COLO829 (cell line): ENCODE results near the gene SPCS3.
A peak's percentile ranks its signal among the peaks of the same experiment; 100 is the strongest.
"Not testable (repeated sequence)": the region's sequence is repeated elsewhere in the genome, so short reads cannot be mapped to it uniquely, and the experiment has no call there.

Experiments
- DNase-seq: peaks from one replicate; pipeline ENCODE4 v3.0.0; 2012; ENCODE audit warnings: low spot score

SPCS3 gene

DNA sequence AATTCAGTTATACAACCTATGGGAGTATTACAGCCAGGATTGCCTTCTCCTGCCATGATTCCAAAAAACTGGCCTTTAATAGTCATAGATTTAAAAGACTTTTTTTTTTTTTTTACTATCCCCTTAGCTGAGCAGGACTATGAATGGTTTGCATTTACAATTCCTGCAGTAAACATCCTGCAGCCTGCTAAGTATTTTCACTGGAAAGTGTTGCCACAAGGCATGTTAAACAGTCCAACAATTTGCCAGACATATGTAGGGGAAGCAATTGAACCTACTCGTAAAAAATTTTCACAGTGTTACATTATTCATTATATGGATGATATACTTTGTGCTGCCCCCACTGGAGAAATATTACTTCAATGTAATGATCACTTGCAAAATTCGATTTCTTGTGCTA, 27.1 kb downstream of the SPCS3 start:
- DNase-seq, result not testable (repeated sequence)

DNA sequence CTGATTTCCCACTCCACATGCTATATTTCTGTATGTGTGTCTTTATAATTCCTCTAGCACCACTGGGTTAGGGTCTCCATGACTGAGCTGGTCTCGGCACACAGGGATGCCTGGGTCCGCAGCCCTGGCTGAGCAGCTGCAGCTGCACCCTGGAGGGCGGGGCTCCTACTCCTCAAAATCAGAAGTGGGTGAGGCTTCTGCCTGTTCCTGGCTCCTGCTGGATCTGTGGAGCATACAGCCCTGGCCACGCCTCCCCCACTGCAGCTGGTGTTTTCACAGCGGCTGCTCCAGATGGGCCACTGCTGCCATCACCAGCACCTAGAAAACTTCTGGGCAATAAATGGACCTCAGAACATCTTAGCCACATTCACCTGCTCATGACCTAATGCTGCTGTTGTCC, 30.9 kb downstream of the SPCS3 start:
- no peak for DNase-seq

- no peak for DNase-seq
These were observed 35.1 kb downstream of the SPCS3 start for GRCh38 chr4:176354884-176355283.

- DNase-seq, result no peak
These were observed 37.8 kb downstream of the SPCS3 start for GRCh38 chr4:176357359-176358082.

- DNase-seq, result no peak
These were observed 38.3 kb downstream of the SPCS3 start for GRCh38 chr4:176358083-176358469.

DNA sequence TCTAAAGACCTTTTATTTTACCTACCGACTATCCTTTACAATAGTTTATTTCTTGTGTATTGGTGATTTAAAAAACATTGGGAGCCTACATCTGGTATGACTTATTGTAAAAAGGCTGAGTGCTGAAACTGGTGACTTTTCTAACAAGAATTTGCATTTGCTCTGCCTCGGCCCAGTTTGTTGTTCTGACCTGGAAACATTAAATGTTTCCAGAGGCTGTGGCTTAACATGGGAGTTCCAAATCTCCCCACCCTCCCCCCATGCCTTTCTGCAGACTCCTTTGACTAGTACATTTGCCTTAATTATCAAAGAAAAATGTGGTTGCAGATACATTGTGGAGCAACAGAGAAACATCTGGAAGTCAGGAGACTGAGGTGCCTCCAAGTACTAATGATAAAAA, 39.8 kb downstream of the SPCS3 start:
- DNase-seq, result no peak

DNA sequence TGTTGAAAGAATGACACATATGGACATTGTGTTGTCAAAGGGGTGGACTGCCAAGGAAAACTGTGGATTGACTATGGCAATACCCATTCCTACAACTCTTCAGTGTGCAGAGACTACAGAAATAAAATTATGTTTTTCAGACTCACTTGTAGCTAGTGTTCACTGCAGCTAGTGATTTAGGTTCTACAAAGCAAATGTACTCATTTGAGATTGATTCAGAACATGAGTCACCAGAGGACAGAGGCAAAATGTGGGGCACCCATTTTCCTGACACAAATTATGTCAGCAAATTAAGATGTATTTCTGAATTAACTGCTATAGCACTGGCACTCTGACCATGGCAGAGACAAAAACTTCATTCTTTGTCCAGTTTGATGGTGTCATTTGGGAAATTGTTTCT, 40.7 kb downstream of the SPCS3 start:
- no peak for DNase-seq

GRCh38 chr4:176363072-176363471, 43.3 kb downstream of the SPCS3 start:
- DNase-seq, result no peak

- no peak for DNase-seq
These were observed 48.2 kb downstream of the SPCS3 start for GRCh38 chr4:176367771-176368465.

DNA sequence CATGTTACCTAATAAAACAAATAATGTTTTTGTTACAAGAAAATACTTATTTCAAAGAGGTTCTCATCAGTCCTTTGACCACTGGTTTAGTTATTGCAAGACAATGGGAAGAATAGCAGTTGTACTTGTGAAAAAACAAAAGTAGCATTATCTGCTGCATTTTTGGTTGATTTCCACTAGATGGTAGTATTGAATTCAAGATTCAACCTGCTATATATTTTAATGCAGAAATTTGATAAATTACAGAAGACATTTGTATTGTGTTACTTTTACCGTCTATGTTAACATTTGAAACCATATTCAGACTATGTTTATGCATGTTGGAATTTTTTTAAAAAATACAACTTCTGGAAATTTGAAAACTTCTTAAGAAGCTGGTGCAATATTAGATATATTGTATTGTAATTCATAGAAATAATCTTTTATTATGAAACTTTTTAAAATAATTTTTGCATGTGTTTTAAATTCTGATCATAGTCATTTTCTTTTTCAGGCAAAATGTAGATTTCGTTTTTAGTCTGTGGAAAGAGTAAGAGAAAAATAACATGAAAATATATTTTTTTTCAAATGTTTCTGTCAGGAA, 56.4 kb downstream of the SPCS3 start:
- DNase-seq, result peak; percentile 28

GRCh38 chr4:176377780-176378179, 58.0 kb downstream of the SPCS3 start:
- no peak for DNase-seq

DNA sequence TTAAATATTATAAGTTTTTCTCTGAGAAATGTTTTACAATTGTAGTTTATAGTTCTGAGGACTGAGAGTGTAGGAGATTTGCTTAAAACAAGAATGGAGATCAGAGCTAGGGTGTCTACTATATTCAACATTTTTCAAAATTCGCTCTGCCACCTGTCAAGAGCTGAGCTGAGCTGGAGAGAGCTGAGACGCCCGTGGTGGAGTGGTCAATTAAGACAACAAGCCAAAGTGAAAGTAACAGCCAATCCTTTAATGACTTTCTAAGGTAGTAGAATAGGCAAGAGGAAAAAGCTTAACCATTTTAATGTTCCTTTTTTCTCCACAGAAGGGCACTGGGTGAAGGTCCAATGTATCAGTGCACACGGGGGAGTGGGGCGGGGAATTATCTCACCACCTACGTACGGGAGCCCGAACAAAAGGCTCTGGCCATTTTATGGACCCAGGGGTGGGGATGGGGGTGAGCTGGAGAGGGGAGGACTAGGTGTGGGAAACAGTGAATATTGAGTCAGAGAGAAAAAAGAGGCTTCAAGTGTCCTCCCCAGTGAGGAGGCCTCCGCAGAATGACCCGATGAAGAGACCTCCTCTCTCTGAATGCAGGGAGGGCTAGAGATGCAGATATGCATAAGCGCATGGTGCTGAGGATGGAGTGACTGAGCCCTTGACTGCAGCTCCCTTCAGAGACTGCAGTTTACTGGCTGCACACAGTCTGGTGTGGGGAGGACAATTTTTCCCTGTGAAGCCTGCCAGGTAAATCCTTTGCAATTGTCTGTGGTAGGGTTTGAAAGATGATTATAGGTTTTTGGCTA, 60.8 kb downstream of the SPCS3 start:
- DNase-seq, result no peak
